ENCODE results near the gene CLCN6. TPM values are rescaled to one million over a fixed set of nuclear protein-coding genes. Genes with fewer than 3 reads are reported as not detected.

The CLCN6 gene
- total RNA-seq, 1 experiment from 2014 or later, result 17.4 TPM

GRCh38 chr1:11790880-11791715 lies 14.9 kb upstream of the CLCN6 start:
- Mint-ChIP-seq H3K27ac (ENCODE audit: unreplicated experiment) (peak overlapping the region; percentile 72), H3K9me3 (ENCODE audit: low read depth, unreplicated experiment) (no peaks in the 10 kb centered on the region), H3K4me3 (ENCODE audit: low read depth, unreplicated experiment) (peak overlapping the region; percentile 33), H3K4me1 (ENCODE audit: low read depth, unreplicated experiment) (peaks cover 21% of the 10 kb centered on the region), H3K27me3 (ENCODE audit: unreplicated experiment) (no peaks in the 10 kb centered on the region), H3K36me3 (ENCODE audit: insufficient read depth, unreplicated experiment) (peaks cover 27% of the 10 kb centered on the region)
- CTCF ChIA-PET, result no interaction called here
- intact Hi-C loops (cut with micrococcal nuclease; ENCODE audit: unreplicated experiment), result no loop called here
- no peak for TF ChIP-seq CTCF (IDR thresholded peaks at IDR 0.05; ENCODE audit: unreplicated experiment)
- peak; percentile 54 for DNase-seq
- BruUV-seq (replicated peaks), result no TSS peak

- peak overlapping the region; percentile 75 for H3K27ac Mint-ChIP-seq (ENCODE audit: unreplicated experiment)
- intact Hi-C loops (cut with micrococcal nuclease; ENCODE audit: unreplicated experiment), result no loop called here
- H3K4me3 Mint-ChIP-seq (ENCODE audit: low read depth, unreplicated experiment), result no peak overlapping the region
- no TSS peak for BruUV-seq (replicated peaks)
- CTCF ChIA-PET, result no interaction called here
- peaks cover 21% of the 10 kb centered on the region for H3K4me1 Mint-ChIP-seq (ENCODE audit: low read depth, unreplicated experiment)
- TF ChIP-seq CTCF (IDR thresholded peaks at IDR 0.05; ENCODE audit: unreplicated experiment), result no peak
- DNase-seq, result no peak
- H3K27me3 Mint-ChIP-seq (ENCODE audit: unreplicated experiment), result no peaks in the 10 kb centered on the region
- H3K36me3 Mint-ChIP-seq (ENCODE audit: insufficient read depth, unreplicated experiment), result peaks cover 27% of the 10 kb centered on the region
- no peaks in the 10 kb centered on the region for H3K9me3 Mint-ChIP-seq (ENCODE audit: low read depth, unreplicated experiment)
These were observed 13.9 kb upstream of the CLCN6 start for GRCh38 chr1:11792106-11792505.

GRCh38 chr1:11793819-11794218 lies 12.2 kb upstream of the CLCN6 start:
- BruUV-seq (replicated peaks), result no TSS peak
- Mint-ChIP-seq H3K27ac (ENCODE audit: unreplicated experiment) (no peak overlapping the region), H3K27me3 (ENCODE audit: unreplicated experiment) (no peaks in the 10 kb centered on the region), H3K9me3 (ENCODE audit: low read depth, unreplicated experiment) (no peaks in the 10 kb centered on the region), H3K36me3 (ENCODE audit: insufficient read depth, unreplicated experiment) (peaks cover 27% of the 10 kb centered on the region), H3K4me1 (ENCODE audit: low read depth, unreplicated experiment) (peaks cover 21% of the 10 kb centered on the region), H3K4me3 (ENCODE audit: low read depth, unreplicated experiment) (no peak overlapping the region)
- DNase-seq, result no peak
- CTCF ChIA-PET, result no interaction called here
- intact Hi-C loops (cut with micrococcal nuclease; ENCODE audit: unreplicated experiment), result no loop called here
- no peak for TF ChIP-seq CTCF (IDR thresholded peaks at IDR 0.05; ENCODE audit: unreplicated experiment)

- Mint-ChIP-seq H3K9me3 (ENCODE audit: low read depth, unreplicated experiment) (no peaks in the 10 kb centered on the region), H3K4me1 (ENCODE audit: low read depth, unreplicated experiment) (peaks cover 21% of the 10 kb centered on the region), H3K4me3 (ENCODE audit: low read depth, unreplicated experiment) (no peak overlapping the region), H3K27ac (ENCODE audit: unreplicated experiment) (no peak overlapping the region), H3K27me3 (ENCODE audit: unreplicated experiment) (no peaks in the 10 kb centered on the region), H3K36me3 (ENCODE audit: insufficient read depth, unreplicated experiment) (peaks cover 27% of the 10 kb centered on the region)
- no peak for TF ChIP-seq CTCF (IDR thresholded peaks at IDR 0.05; ENCODE audit: unreplicated experiment)
- BruUV-seq (replicated peaks), result no TSS peak
- CTCF ChIA-PET, result no interaction called here
- intact Hi-C loops (cut with micrococcal nuclease; ENCODE audit: unreplicated experiment), result no loop called here
- no peak for DNase-seq
These were observed 11.3 kb upstream of the CLCN6 start for GRCh38 chr1:11794446-11795237.

All from Calu3 (cell line).